Activated naive CD8-positive, alpha-beta T cell (primary cell): ENCODE results near the gene LCN6.
"Not testable (repeated sequence)": the region's sequence is repeated elsewhere in the genome, so short reads cannot be mapped to it uniquely, and the experiment has no call there.

ENCODE experiments used
- H3K27ac Mint-ChIP-seq: one replicate; pipeline ENCODE4 v1.8.0; 2021; ENCODE audit warnings: mixed read lengths
- H3K27me3 Mint-ChIP-seq: one replicate; pipeline ENCODE4 v1.8.0; 2021; ENCODE audit warnings: mixed read lengths
- H3K36me3 Mint-ChIP-seq: one replicate; pipeline ENCODE4 v1.8.0; 2021; ENCODE audit warnings: mixed read lengths
- H3K4me1 Mint-ChIP-seq: one replicate; pipeline ENCODE4 v1.8.0; 2021; ENCODE audit warnings: low read depth, mixed read lengths
- H3K4me3 Mint-ChIP-seq: one replicate; pipeline ENCODE4 v1.8.0; 2021; ENCODE audit warnings: mild to moderate bottlenecking, mixed read lengths
- H3K9me3 Mint-ChIP-seq: one replicate; pipeline ENCODE4 v1.8.0; 2021; ENCODE audit warnings: low read depth, mixed read lengths

LCN6 gene

DNA sequence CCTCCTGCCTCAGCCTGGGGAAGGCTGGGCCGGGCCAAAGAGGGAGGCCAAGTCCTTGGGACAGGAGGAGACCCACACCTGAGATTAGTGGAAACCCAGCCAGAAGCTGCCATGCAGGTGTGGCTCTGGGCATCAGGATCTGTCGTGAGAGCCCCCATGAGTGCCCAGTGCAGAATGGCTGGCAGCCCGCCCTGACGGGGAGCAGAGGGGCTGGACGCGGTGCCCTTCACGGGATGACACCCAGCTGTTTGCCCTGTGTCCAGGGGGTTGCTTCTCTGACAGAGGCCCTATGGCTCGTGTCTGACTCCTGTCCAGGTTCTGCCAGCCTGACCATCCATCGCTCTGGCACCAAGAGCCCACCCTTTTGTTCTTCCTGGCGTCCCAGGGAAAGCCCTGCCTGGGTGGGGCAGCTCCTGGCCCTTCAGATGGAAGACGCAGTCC lies 27.4 kb downstream of the LCN6 start:
- peaks cover under 1% of the 10 kb centered on the region for H3K27me3 Mint-ChIP-seq
- H3K36me3 Mint-ChIP-seq, result no peaks in the 10 kb centered on the region
- no peak overlapping the region for H3K4me3 Mint-ChIP-seq
- H3K27ac Mint-ChIP-seq, result no peak overlapping the region
- H3K4me1 Mint-ChIP-seq, result peaks cover 25% of the 10 kb centered on the region
- no peaks in the 10 kb centered on the region for H3K9me3 Mint-ChIP-seq

DNA sequence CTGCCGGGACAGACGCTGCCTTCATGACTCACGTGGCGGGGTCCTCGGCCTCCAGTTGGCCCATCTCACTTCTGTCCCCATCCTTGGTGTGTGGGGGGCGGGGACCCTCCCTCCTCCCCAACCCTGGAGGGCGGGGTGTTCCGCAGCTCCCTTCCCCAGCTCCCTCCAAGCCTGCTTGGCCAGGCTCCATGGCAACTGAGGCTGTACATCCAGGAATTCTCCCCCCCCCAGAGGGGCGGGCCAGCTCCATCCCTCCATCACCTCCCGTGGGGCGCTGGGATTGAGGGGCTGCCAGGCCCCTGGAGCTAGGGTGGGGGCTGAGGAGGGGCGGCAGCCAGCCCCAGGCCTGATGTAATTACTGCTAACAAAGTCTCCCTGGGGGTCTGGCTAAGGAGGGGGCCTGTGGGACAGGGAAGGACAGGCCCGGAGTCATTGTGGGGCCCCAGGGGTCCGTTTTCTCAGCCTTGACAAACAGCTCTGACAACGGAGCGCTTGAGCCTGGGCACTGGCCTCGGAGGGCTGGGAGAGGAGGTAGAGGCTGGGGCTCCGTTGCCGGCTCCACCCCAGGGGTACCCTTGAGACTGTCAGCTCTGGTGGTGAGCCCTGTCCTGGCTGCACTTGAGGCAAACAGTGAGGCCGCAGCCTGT lies 28.0 kb downstream of the LCN6 start:
- Mint-ChIP-seq H3K4me1 (peaks cover 20% of the 10 kb centered on the region), H3K27ac (no peak overlapping the region)

DNA sequence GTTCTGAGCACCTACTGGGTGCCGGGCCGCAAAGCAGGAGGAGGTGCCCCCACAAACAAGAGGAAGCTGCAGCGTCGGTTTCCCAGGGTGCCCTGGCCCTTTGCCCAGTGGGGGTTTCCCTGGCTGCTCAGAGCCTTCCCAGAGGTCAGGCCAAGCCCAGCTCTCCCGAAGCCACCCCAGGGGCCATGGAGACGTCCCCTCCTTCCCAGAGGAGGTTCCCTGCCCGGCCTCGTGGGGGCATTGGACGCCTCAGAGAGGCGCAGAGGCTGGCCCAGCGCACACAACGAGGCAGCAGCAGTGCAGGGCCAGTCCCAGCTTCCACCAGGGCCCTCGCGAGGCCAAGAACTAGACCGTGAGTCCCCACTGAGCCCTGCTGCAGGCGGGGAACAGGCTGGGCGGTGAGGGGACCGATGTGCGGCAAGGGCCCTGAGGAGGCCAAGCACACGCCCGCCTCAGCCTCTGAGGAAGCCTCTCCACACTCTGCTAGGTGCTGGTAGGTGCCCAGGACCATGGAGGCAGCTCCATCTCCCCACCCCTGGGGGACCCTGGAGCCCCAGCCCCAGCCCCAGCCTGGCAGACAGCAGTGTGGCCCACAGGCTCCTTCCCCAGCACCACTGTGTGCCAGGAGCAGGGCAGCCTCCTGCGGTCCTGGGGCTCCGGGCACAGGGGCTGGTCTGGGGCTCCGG lies 29.0 kb downstream of the LCN6 start:
- no peaks in the 10 kb centered on the region for H3K9me3 Mint-ChIP-seq
- H3K4me3 Mint-ChIP-seq, result no peak overlapping the region
- H3K27ac Mint-ChIP-seq, result no peak overlapping the region
- H3K4me1 Mint-ChIP-seq, result peaks cover 15% of the 10 kb centered on the region
- H3K27me3 Mint-ChIP-seq, result peaks cover 3% of the 10 kb centered on the region
- H3K36me3 Mint-ChIP-seq, result no peaks in the 10 kb centered on the region

More for the DNA sequence above, 28.0 kb downstream of the LCN6 start:
- H3K4me3 Mint-ChIP-seq, result no peak overlapping the region
- peaks cover 3% of the 10 kb centered on the region for H3K27me3 Mint-ChIP-seq
- H3K9me3 Mint-ChIP-seq, result no peaks in the 10 kb centered on the region
- no peaks in the 10 kb centered on the region for H3K36me3 Mint-ChIP-seq

DNA sequence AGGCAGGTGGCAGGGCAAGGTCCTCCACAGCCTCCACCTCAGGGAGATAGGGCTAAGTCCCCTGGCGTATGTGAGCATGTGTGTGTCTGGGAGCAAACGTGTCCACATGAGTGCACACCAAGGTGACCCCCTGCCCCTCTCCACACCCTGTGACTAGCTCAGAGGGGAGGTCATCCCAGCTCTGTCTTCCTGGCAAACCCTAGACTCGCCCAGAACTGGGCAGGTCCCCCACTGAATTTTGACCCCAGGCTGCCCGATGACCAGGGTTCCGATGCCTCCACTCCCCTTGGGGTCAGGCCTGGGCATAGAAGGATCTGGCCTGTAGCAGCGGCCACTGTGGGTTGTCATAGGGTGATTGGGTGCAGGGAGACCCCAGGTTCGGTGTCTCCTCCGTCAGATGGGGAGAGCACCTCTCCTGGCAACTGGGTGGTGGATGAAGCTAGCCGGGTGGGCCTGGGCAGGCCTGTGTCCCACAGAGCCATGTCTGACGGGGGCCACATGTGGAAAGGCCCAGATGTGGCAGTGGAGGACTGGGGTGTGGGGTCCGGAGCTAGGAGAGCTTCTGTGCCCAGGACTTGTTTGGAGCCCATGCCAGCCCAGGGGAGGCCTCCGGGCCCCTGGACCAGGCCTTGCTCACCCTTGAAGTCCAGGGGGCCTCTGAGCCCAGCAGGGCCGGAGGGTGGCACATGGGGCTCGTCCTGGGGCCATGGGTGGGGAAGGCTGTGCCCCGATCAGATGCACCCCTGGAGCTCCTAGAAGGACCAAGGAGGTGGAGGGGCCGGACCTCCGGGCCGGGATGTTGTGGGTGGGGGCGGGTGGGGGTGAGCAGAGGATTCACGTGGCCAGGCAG lies 29.8 kb downstream of the LCN6 start:
- peaks cover 3% of the 10 kb centered on the region for H3K27me3 Mint-ChIP-seq
- no peaks in the 10 kb centered on the region for H3K9me3 Mint-ChIP-seq
- H3K27ac Mint-ChIP-seq, result no peak overlapping the region
- H3K36me3 Mint-ChIP-seq, result no peaks in the 10 kb centered on the region
- no peak overlapping the region for H3K4me3 Mint-ChIP-seq
- peaks cover 10% of the 10 kb centered on the region for H3K4me1 Mint-ChIP-seq

DNA sequence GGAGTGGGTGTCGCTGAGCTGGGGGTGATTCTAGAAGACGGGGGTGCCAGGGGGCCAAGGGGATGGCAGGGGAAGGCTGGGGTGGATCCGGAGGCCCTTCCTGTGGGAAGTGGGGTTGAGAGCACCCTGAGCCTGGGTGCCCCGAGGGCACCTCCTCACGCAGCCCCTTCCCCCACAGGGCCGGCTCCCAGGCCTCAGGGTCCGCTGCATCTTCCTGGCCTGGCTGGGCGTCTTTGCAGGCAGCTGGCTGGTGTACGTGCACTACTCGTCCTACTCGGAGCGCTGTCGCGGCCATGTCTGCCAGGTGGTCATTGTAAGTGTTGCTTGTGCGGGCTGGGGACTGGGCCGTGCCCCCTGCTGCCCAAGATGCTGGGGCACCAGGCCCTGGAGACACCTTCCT lies 30.9 kb downstream of the LCN6 start:
- Mint-ChIP-seq H3K27me3 (peaks cover 3% of the 10 kb centered on the region), H3K27ac (no peak overlapping the region), H3K4me3 (no peak overlapping the region), H3K36me3 (no peaks in the 10 kb centered on the region), H3K9me3 (no peaks in the 10 kb centered on the region), H3K4me1 (peaks cover 10% of the 10 kb centered on the region)

DNA sequence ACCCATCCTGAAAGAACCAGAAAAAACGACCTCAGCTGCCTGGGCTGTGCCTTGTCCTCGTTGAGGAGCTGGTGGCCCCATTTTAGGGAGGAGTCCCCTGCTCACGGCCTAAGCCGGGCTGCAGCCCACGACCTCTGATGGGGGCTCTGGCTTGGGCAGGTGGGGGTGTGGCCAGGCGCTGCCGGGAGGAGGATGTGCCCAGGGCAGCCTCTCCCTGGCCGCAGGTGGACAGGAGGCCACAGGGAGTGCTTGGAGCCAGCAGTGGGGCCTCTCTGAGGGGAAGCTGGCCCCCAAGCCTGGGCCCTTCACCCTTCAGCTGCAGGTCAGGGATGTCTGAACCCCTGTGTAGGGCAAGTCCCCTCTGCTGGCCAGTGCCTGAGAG lies 33.4 kb downstream of the LCN6 start:
- Mint-ChIP-seq H3K4me1 (peaks cover 8% of the 10 kb centered on the region), H3K27ac (no peak overlapping the region), H3K36me3 (no peaks in the 10 kb centered on the region), H3K9me3 (no peaks in the 10 kb centered on the region), H3K27me3 (peaks cover 7% of the 10 kb centered on the region), H3K4me3 (no peak overlapping the region)

DNA sequence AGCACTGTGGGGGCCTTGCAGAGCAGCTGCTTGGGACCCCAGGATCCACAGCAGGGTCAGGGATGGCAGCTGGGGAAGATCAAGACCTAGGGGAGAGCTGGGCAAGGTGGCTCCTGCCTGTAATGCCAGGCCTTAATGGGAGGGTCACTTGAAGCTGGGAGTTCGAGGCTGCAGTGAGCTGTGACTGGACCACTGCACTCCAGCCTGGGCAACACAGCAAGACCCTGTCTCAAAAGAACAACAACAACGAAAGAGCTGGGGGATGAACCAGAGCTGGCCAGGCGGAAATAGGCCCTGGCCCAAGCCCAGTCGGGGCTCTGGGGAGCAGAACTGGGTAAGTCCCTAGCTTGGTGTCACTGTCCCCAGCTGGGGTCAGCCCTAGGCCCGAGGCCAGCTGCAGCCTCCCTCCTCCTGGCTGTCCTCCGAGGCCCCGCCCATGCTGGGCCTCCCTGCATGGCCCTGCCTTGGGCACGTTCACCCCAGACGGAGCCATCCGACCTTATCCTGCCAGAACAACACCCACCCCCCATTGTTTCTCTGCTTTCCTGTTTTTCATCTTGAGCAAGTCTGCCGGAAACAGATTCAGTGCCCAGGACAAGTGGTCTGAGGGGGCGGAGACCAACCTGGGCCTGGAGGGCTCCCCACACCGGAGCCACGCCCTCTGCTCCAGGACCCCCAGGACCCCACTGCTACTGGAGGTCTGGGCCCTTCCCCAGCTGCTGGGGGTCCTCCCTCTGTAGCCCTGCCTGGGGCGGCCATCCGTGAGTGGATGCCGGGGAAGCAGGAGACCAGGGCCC lies 34.0 kb downstream of the LCN6 start:
- H3K4me1 Mint-ChIP-seq, result peaks cover 7% of the 10 kb centered on the region
- no peak overlapping the region for H3K27ac Mint-ChIP-seq
- no peaks in the 10 kb centered on the region for H3K36me3 Mint-ChIP-seq
- H3K4me3 Mint-ChIP-seq, result peak overlapping the region; percentile 13
- H3K27me3 Mint-ChIP-seq, result peaks cover 7% of the 10 kb centered on the region
- no peaks in the 10 kb centered on the region for H3K9me3 Mint-ChIP-seq

DNA sequence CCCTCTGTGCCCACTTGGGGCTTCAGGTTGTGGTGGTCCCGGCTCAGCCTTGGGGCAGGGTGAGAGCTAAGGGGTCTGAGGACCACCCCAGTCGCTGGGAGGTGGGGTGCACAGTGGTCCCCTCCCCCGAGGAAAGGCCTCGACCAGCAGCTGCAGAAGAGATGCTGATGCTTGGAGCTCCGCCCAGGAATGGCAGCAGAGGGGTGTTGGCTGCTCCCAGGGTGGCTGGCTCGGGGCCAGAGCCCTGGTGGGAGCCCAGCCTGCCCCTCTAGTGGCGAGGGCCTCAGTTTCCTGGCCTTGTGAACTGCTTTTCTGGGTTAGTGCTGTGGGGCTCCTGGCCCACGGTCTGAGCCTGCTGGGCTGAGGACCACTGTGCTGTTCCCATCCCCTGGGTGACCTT lies 34.8 kb downstream of the LCN6 start:
- Mint-ChIP-seq H3K36me3 (no peaks in the 10 kb centered on the region), H3K4me1 (peaks cover 5% of the 10 kb centered on the region), H3K4me3 (peak overlapping the region; percentile 13), H3K9me3 (no peaks in the 10 kb centered on the region), H3K27ac (no peak overlapping the region), H3K27me3 (peaks cover 7% of the 10 kb centered on the region)

DNA sequence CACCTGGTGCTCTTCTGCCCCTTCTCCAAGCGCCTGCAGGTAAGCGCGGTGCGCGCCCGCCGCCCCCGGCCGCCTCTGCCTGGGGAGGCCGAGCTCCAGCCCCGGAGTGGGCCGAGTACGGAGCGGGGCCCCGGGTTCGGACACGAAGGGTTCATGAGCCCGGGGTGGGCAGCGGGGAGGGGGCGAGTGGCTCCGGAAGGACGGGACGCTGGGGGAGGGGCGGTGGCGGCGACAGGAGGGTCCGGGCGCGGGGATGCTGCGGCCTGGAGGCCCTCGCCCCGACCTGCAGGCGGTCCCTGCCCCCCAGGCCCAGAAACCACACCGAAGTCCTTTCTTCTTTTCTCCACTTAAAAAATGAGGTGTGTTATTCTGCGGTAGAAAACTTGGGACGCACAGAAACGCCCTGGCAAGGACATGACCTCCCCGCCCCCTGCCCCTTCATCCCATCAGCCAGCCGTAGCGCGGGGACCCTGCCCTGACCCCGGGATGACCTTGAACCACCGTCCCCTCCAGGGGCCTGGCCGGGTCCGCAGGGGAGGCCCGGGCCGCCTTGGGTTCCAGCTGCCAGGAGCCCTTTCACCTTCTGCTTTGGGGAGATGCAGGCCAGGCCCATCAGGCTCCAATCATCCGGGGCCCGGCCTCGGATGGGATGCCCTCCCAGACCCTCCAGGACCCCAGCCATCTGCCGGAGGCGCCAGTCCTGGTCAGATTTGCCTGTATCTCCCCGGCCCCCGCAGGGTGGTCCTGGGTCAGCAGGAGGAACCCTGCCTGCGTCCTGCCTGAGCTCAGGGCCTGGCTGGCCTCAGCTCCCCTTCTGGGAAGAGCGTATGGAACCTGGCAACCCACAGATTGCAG lies 35.4 kb downstream of the LCN6 start:
- Mint-ChIP-seq H3K27ac (no peak overlapping the region), H3K4me3 (no peak overlapping the region), H3K27me3 (peaks cover 7% of the 10 kb centered on the region), H3K9me3 (no peaks in the 10 kb centered on the region), H3K36me3 (no peaks in the 10 kb centered on the region), H3K4me1 (peaks cover 3% of the 10 kb centered on the region)

DNA sequence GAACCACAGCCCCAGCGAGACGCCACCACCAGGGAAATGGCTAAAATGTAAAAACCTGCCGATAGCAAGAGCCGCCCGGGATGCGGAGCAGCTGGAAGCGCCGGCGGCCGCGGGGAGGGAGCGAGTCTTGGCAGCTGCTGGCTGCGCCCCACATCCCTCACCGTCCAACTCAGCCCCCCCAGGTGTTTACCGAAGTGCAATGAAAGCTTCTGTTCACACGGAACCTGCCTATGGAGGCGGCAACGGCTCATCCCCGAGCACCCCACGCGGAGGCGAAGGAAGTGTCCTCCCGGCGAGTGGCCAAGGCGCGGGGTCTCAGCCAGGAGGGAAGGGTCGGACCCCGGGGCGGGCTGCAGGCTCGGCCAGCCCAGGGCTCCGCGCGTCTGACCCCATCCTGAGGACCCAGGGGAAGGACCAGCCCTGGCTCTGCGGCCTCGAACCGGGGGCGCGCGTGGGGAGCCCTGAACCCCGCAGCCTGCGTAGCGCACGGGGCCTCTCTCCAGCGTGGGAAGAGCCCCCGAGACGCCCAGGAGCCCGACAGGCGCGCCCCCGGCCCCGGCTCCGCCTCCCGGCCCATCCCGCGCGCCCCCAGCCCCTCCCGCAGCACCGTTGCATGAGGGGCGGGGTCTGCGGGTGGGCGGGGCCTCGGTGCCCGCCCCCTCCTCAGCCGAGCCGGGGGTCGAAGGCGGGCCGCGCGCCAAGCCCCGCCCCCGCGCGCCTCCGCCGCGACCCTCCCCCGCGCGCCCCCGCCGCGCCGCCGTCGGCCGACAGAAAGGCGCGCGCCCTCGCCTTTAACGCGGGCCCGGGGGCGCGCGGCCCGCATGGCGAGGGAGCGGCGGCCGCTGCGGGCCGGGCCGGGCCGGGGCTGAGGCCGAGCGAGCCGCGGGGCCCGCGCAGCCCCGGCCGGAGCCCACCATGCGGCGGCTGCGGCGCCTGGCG lies 36.3 kb downstream of the LCN6 start, which contains the start of gene DIPK1B:
TSS of gene DIPK1B (plus strand) at position 822 of the 939 bp plus-strand sequence. CDS start at position 916, 94 bp downstream.
- H3K36me3 Mint-ChIP-seq, result no peaks in the 10 kb centered on the region
- H3K27ac Mint-ChIP-seq, result no peak within 1 kb of the TSS
- peaks cover 3% of the 10 kb centered on the region for H3K4me1 Mint-ChIP-seq
- H3K4me3 Mint-ChIP-seq, result peak within 1 kb of the TSS; percentile 77
- no peaks in the 10 kb centered on the region for H3K9me3 Mint-ChIP-seq
- H3K27me3 Mint-ChIP-seq, result peaks cover 7% of the 10 kb centered on the region

DNA sequence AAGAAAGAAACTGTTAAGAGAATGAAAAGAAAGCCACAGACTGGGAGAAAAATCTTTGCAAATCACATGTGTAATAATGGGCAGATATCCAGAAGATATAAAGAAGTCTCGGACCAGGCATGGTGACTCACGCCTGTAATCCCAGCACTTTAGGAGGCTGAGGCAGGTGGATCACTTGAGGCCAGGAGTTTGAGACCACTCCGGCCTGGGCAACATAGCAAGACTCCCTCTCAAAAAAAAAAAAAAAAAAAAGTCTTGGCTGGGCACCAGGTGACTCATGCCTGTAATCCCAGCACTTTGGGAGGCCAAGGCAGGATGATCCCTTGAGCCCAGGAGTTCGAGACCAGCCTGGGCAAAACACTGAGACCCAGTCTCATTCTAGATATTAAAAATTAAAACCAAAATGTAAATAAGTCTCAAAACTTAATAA lies 37.1 kb downstream of the LCN6 start:
- not testable (repeated sequence) for H3K27ac Mint-ChIP-seq, H3K36me3 Mint-ChIP-seq, H3K4me1 Mint-ChIP-seq, H3K27me3 Mint-ChIP-seq, H3K9me3 Mint-ChIP-seq
- peak overlapping the region; percentile 77 for H3K4me3 Mint-ChIP-seq

DNA sequence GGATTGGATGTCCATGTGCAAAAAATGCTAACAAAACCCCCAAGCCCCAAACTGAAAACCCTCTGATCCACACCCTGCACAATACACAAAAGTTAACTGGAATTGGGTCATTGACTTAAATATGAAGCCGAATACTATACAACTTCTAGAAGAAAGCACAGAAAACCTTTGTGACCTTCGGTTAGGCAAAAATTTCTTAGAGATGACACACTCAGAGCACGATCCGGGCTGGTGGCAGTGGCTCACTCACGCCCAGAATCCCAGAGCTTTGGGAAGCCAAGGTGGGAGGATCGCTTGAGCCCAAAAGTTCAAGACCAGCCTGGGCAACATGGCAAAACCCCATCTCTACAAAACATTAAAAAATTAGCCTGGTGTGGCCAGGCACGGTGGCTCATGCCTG lies 37.8 kb downstream of the LCN6 start:
- Mint-ChIP-seq H3K9me3 (no peaks in the 10 kb centered on the region), H3K27me3 (peaks cover 4% of the 10 kb centered on the region), H3K27ac (no peak overlapping the region), H3K4me3 (no peak overlapping the region), H3K36me3 (no peaks in the 10 kb centered on the region), H3K4me1 (peaks cover 3% of the 10 kb centered on the region)

DNA sequence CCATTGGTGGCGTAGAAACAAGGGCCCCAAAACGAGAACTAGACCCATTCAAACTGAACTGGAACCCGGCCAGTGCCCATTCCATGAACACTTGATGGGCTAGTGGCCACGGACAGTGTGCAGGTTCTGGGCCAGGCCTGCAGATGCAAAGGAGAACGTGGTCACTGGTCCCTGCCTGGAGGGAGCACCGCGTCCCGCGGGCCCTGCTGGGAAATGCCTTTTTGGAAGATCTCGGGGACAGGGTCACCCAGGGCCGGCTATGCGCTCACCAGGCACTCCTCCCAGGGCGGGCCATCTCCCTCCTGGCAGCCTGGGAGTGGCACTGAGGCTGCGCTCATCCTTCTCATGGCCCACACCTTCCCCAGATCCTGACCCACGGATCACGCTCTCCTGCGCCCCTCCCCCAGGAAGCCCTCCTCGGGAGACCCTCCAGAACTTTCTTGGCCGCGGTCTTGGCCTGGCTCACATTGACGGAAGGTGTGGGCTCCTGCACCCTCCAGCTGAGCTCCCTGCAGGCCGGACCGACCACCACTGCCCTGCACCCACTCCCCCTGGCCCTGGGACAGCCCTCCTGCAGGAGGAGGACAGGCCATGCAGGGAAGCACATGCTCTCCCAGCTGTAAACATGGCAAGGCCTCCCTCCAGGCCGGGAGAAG lies 38.7 kb downstream of the LCN6 start:
- no peak overlapping the region for H3K4me3 Mint-ChIP-seq
- H3K36me3 Mint-ChIP-seq, result no peaks in the 10 kb centered on the region
- H3K27ac Mint-ChIP-seq, result no peak overlapping the region
- H3K9me3 Mint-ChIP-seq, result no peaks in the 10 kb centered on the region
- H3K27me3 Mint-ChIP-seq, result peaks cover 4% of the 10 kb centered on the region
- H3K4me1 Mint-ChIP-seq, result peaks cover 3% of the 10 kb centered on the region
